ENCODE data around the gene ENHO.

Gene ENHO

DNA sequence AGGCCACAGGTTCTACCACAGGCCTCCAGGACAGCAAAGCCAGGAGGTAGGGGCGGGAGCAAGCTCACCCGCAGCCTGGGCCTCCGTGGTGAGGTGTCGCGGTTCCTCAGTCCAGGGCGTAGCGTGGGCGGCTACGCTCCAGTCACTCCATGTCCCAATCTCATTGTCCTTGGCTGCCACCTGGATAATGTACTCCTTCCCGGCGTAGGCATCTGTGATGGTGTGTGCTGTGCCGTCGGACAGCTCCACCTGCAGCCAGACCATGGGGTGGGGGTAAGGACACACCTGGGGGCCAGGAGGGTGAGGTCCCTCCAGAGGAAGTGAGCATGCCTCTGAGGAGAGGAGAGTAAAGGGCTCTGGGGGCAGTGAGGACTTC, 29.8 kb upstream of the ENHO start:
- H3K4me3 ChIP-seq (ENCODE audit: control insufficient read depth, low read depth, low read length): no peak overlapping the region
- TF ChIP-seq CTCF (conservative IDR thresholded peaks at IDR 0.05; ENCODE audit: control insufficient read depth, insufficient read depth, low read depth, low read length): no peak
- no peak for DNase-seq (ENCODE audit: low read depth)

DNA sequence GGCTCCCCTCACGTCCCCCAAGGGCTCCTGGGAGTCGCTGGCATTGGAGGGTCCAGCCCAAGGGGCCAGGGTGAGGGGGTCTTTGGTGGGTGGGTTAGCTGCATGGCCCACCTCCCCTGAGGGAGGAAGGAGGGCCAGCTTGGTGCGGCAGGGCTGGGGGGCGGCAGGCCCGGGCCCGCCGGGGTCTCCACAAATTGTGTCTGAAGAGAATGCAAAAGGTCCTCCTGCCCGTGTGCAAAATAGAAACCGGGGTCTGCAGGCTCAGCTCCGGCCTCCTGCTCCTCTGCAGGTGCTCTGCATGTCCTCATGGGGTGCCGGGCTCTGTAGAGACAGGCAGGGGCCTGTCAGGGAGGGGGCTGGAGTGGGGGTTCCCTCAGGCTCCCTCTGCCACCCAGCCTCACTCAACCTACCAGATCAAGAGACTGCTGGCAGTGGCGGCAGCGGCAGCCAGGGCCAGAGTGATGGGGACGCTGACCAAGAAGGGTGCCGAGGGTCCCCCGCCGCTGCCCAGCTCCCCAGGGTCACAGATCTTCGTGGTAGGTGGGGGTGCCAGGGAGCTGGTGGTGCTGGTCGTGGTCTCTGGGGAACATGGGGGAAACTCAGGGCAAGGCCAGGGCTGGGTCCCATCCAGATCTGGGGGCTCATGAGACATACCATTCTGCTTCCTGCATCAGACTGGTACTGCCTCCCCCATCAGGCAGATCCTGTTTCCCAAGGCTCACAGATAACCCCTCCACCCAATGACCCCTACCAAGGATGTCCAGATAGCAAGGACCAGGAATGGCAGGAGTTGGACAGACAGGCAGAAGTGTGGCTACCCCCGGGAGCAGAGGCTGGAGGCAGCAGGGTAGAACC, 29.2 kb upstream of the ENHO start:
- TF ChIP-seq CTCF (conservative IDR thresholded peaks at IDR 0.05; ENCODE audit: control insufficient read depth, insufficient read depth, low read depth, low read length): no peak
- no peak overlapping the region for H3K4me3 ChIP-seq (ENCODE audit: control insufficient read depth, low read depth, low read length)
- no peak for DNase-seq (ENCODE audit: low read depth)

DNA sequence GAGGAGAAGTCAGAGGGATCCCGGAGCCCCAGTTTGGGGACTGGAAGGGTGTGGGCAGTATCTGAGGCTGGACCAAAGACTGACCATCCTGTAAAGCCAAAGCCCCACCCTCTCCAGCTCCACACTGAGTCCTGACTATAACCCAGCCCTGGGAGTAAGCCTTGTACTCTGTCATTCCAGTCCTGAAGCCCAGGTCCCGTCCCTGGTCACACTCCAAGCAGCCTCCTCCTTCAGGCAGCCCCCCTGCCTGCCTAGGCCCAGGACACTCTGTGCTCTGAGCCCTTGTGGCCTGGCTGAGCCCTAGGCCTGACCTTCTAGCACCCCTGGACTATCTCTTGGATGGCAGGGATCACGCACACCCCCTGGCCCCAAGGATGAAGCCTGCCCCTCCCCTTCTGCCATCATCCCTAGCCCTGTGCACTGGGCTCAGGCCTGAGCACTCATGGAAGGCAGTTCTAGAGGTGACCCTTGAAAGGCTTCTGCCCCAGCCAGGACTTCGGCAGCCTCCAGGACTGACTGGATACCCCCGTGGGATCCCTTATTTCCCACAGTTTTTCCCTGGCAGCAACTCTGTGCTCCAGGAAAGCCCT, 28.0 kb upstream of the ENHO start:
- TF ChIP-seq CTCF (conservative IDR thresholded peaks at IDR 0.05; ENCODE audit: control insufficient read depth, insufficient read depth, low read depth, low read length): no peak
- no peak overlapping the region for H3K4me3 ChIP-seq (ENCODE audit: control insufficient read depth, low read depth, low read length)
- no peak for DNase-seq (ENCODE audit: low read depth)

DNA sequence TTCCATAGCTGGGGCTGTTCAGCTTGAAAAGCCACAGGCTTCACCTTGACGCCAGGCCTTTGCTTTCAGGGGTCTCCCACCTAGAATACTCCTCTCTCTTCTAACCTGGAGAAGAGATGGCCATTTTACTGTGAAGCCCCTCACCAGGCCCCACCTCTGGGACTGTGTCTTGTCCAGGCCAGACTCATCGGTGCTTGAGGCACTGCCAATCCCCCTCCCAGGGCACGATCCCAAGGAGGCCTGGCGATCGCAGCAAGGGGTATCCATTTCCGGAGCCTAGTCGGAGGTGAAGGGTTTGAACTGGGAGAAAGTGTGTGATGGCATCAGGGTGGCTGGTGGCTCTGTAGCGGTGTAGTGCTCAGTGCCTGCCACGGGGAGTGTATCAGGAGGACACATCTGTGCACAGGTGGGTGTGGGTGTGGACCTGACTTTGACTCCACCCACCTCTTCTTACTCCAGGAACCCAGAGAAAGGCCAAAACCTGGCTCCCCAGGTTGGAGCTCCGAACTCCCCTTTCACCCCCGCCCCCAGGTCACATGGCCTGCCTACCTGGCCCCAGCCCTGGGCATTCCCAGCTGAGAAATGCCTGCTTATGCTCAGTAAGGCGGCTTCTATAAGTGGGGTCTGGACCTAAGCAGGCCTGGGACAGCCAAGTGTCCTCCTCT, 27.4 kb upstream of the ENHO start:
- no peak overlapping the region for H3K4me3 ChIP-seq (ENCODE audit: control insufficient read depth, low read depth, low read length)
- no peak for DNase-seq (ENCODE audit: low read depth)
- no peak for TF ChIP-seq CTCF (conservative IDR thresholded peaks at IDR 0.05; ENCODE audit: control insufficient read depth, insufficient read depth, low read depth, low read length)

DNA sequence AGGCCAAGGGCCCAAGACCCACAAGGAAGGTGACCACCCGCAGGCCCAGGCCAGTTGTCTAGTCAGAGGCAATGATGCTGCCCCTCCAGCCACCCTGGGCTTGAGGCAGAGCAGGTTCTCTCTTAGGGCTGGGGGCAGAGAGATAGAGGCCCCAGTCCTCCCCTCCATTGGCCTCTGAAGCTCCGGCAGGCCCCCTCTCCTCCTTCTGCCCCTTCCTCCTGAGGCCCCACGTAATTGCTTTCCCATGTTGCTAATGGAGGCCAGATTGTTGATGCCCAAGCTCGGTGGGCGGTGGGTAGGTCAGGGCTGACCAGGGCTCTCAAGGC, 26.6 kb upstream of the ENHO start:
- no peak for TF ChIP-seq CTCF (conservative IDR thresholded peaks at IDR 0.05; ENCODE audit: control insufficient read depth, insufficient read depth, low read depth, low read length)
- DNase-seq (ENCODE audit: low read depth): no peak
- no peak overlapping the region for H3K4me3 ChIP-seq (ENCODE audit: control insufficient read depth, low read depth, low read length)

GRCh38 chr9:34547960-34548611, 25.3 kb upstream of the ENHO start:
- peak; percentile 47 for DNase-seq (ENCODE audit: low read depth)
- peak; percentile 58 for TF ChIP-seq CTCF (conservative IDR thresholded peaks at IDR 0.05; ENCODE audit: control insufficient read depth, insufficient read depth, low read depth, low read length)
- H3K4me3 ChIP-seq (ENCODE audit: control insufficient read depth, low read depth, low read length): no peak overlapping the region

Measured in fibroblast of mammary gland (primary cell).